Neural progenitor cell (in vitro differentiated cells): ENCODE measurements around the gene ANKRD60. TPM values are rescaled to one million over a fixed set of nuclear protein-coding genes. Genes with fewer than 3 reads are reported as not detected.

Experiments used
- DNase-seq: peaks from one replicate; pipeline ENCODE4 v3.0.0-alpha.2; 2016; ENCODE audit warnings: low spot score
- H2AFZ ChIP-seq: fragments of 200-600 bp; sonication (generic); replicated peaks from 2 replicates; pipeline ENCODE4 v1.6.1; 2016; ENCODE audit warnings: antibody characterized with exemption
- H3F3A ChIP-seq: fragments of 200-600 bp; sonication (generic); 2 replicates; pipeline ENCODE4 v1.6.1; 2016; ENCODE audit warnings: antibody characterized with exemption, low read depth
- H3K27ac ChIP-seq: fragments of 200-600 bp; sonication (generic); 2 replicates; pipeline ENCODE4 v1.5.1; 2016; ENCODE audit warnings: mild to moderate bottlenecking
- H3K27me3 ChIP-seq: fragments of 200-600 bp; sonication (generic); 2 replicates; pipeline ENCODE4 v1.6.1; 2016; ENCODE audit warnings: mild to moderate bottlenecking, moderate library complexity
- H3K36me3 ChIP-seq: fragments of 200-600 bp; sonication (generic); 2 replicates; pipeline ENCODE4 v1.5.1; 2016
- H3K4me1 ChIP-seq: fragments of 200-600 bp; sonication (generic); 2 replicates; pipeline ENCODE4 v1.6.1; 2016; ENCODE audit warnings: mixed run types
- H3K4me2 ChIP-seq: fragments of 200-600 bp; sonication (generic); 2 replicates; pipeline ENCODE4 v1.6.1; 2016
- H3K4me3 ChIP-seq: fragments of 200-600 bp; sonication (generic); 2 replicates; pipeline ENCODE4 v1.5.1; 2016
- H3K79me2 ChIP-seq: fragments of 200-600 bp; sonication (generic); 2 replicates; pipeline ENCODE4 v1.6.1; 2016; ENCODE audit warnings: low read depth
- H3K9ac ChIP-seq: fragments of 200-600 bp; sonication (generic); 2 replicates; pipeline ENCODE4 v1.6.1; 2016
- H3K9me3 ChIP-seq: fragments of 200-600 bp; sonication (generic); 2 replicates; pipeline ENCODE4 v1.5.1; 2016; ENCODE audit warnings: low read depth
- H4K20me1 ChIP-seq: fragments of 200-600 bp; sonication (generic); 2 replicates; pipeline ENCODE4 v1.6.1; 2016; ENCODE audit warnings: low read depth
- H3K27ac Mint-ChIP-seq: 3 replicates; pipeline ENCODE4 v1.8.0; 2021; ENCODE audit warnings: mixed read lengths
- H3K27me3 Mint-ChIP-seq: 2 replicates; pipeline ENCODE4 v1.8.0; 2022; ENCODE audit warnings: low read depth, mild to moderate bottlenecking, inconsistent platforms, moderate library complexity, mixed read lengths; ENCODE audit not compliant: insufficient read depth
- H3K36me3 Mint-ChIP-seq: 3 replicates; pipeline ENCODE4 v1.8.0; 2021; ENCODE audit warnings: mixed read lengths
- H3K4me1 Mint-ChIP-seq: 3 replicates; pipeline ENCODE4 v1.8.0; 2021; ENCODE audit warnings: mixed read lengths
- H3K4me3 Mint-ChIP-seq: 3 replicates; pipeline ENCODE4 v1.8.0; 2021; ENCODE audit warnings: mild to moderate bottlenecking, moderate library complexity, mixed read lengths
- H3K9me3 Mint-ChIP-seq: 3 replicates; pipeline ENCODE4 v1.8.0; 2020; ENCODE audit warnings: mixed read lengths
- CTCF ChIP-seq: fragments of 200-600 bp; sonication (generic); IDR thresholded peaks from 2 replicates; pipeline ENCODE4 v1.5.1; 2017; ENCODE audit warnings: antibody characterized with exemption, mild to moderate bottlenecking
- EZH2 ChIP-seq: fragments of 200-600 bp; sonication (generic); IDR thresholded peaks from 2 replicates; pipeline ENCODE4 v1.6.1; 2017; ENCODE audit warnings: antibody characterized with exemption, mild to moderate bottlenecking, moderate library complexity
- EZH2phosphoT487 ChIP-seq: fragments of 200-600 bp; sonication (generic); IDR thresholded peaks from 2 replicates; pipeline ENCODE4 v1.6.1; 2017; ENCODE audit warnings: antibody characterized with exemption
- total RNA-seq: library from RNA; depleted of rRNA; stranded (reverse); fragments of >200 nt; gene quantifications from 2 replicates; pipeline ENCODE4 v1.2.3, GENCODE V29; 2015; ENCODE audit warnings: low replicate concordance

Gene ANKRD60
- total RNA-seq, 1 donor from 2014 or later: not detected

GRCh38 chr20:58233881-58234528 lies 5.6 kb upstream of the ANKRD60 start:
- H3K4me1 Mint-ChIP-seq: peaks cover 18% of the 10 kb centered on the region
- no peaks in the 10 kb centered on the region for H3K79me2 ChIP-seq
- no peak overlapping the region for H3K4me2 ChIP-seq
- no peak overlapping the region for H3K27ac Mint-ChIP-seq
- peaks cover 9% of the 10 kb centered on the region for H3F3A ChIP-seq
- H3K4me1 ChIP-seq: peaks cover 8% of the 10 kb centered on the region
- TF ChIP-seq CTCF: peak; percentile 91
- no peak for TF ChIP-seq EZH2
- no peaks in the 10 kb centered on the region for H3K9me3 ChIP-seq
- H3K27ac ChIP-seq: no peak overlapping the region
- no peak overlapping the region for H2AFZ ChIP-seq
- no peak overlapping the region for H3K4me3 Mint-ChIP-seq
- peaks cover 3% of the 10 kb centered on the region for H3K36me3 Mint-ChIP-seq
- H3K9me3 Mint-ChIP-seq: no peaks in the 10 kb centered on the region
- peaks cover 44% of the 10 kb centered on the region for H3K27me3 ChIP-seq
- no peak overlapping the region for H3K9ac ChIP-seq
- H4K20me1 ChIP-seq: peaks cover 24% of the 10 kb centered on the region
- peaks cover 20% of the 10 kb centered on the region for H3K27me3 Mint-ChIP-seq
- no peak overlapping the region for H3K4me3 ChIP-seq
- peak; percentile 72 for DNase-seq
- H3K36me3 ChIP-seq: no peaks in the 10 kb centered on the region

GRCh38 chr20:58233393-58233792 lies 4.9 kb upstream of the ANKRD60 start:
- H3K27ac Mint-ChIP-seq: no peak overlapping the region
- Histone ChIP-seq H3K9me3 (no peaks in the 10 kb centered on the region), H3F3A (peaks cover 12% of the 10 kb centered on the region), H3K36me3 (no peaks in the 10 kb centered on the region), H3K27me3 (peaks cover 50% of the 10 kb centered on the region), H3K4me1 (peaks cover 8% of the 10 kb centered on the region), H2AFZ (no peak overlapping the region), H3K4me2 (no peak overlapping the region), H4K20me1 (peaks cover 24% of the 10 kb centered on the region), H3K79me2 (no peaks in the 10 kb centered on the region), H3K27ac (no peak overlapping the region), H3K4me3 (no peak overlapping the region), H3K9ac (no peak overlapping the region)
- H3K27me3 Mint-ChIP-seq: peaks cover 25% of the 10 kb centered on the region
- H3K36me3 Mint-ChIP-seq: peaks cover 3% of the 10 kb centered on the region
- H3K4me1 Mint-ChIP-seq: peaks cover 20% of the 10 kb centered on the region
- TF ChIP-seq EZH2 (no peak), EZH2phosphoT487 (no peak), CTCF (no peak)
- no peak overlapping the region for H3K4me3 Mint-ChIP-seq
- DNase-seq: no peak
- no peaks in the 10 kb centered on the region for H3K9me3 Mint-ChIP-seq

GRCh38 chr20:58231683-58232082 lies 3.2 kb upstream of the ANKRD60 start:
- no peak overlapping the region for H3K4me3 Mint-ChIP-seq
- Histone ChIP-seq H2AFZ (no peak overlapping the region), H3K4me3 (no peak overlapping the region), H3K4me2 (no peak overlapping the region), H4K20me1 (peaks cover 24% of the 10 kb centered on the region), H3F3A (peaks cover 6% of the 10 kb centered on the region), H3K4me1 (peaks cover 5% of the 10 kb centered on the region), H3K27me3 (peaks cover 63% of the 10 kb centered on the region), H3K9ac (no peak overlapping the region), H3K9me3 (no peaks in the 10 kb centered on the region), H3K36me3 (no peaks in the 10 kb centered on the region), H3K27ac (no peak overlapping the region), H3K79me2 (no peaks in the 10 kb centered on the region)
- peaks cover 39% of the 10 kb centered on the region for H3K27me3 Mint-ChIP-seq
- TF ChIP-seq EZH2phosphoT487 (no peak), EZH2 (no peak)
- H3K36me3 Mint-ChIP-seq: peaks cover 3% of the 10 kb centered on the region
- peaks cover 19% of the 10 kb centered on the region for H3K4me1 Mint-ChIP-seq
- H3K9me3 Mint-ChIP-seq: peaks cover 11% of the 10 kb centered on the region
- no peak overlapping the region for H3K27ac Mint-ChIP-seq
- DNase-seq: peak; percentile 61

GRCh38 chr20:58229198-58229798 lies 845 bp upstream of the ANKRD60 start:
- TF ChIP-seq EZH2: peak; percentile 75
- TF ChIP-seq EZH2phosphoT487: peak; percentile 35
- no peak for TF ChIP-seq CTCF
- peaks cover 3% of the 10 kb centered on the region for H3K4me1 ChIP-seq
- no peak overlapping the region for H3K27ac ChIP-seq
- H3K9ac ChIP-seq: no peak overlapping the region
- no peaks in the 10 kb centered on the region for H3K9me3 ChIP-seq
- no peak overlapping the region for H2AFZ ChIP-seq
- H3K4me3 ChIP-seq: peak overlapping the region; percentile 47
- H3K4me1 Mint-ChIP-seq: peaks cover 15% of the 10 kb centered on the region
- H4K20me1 ChIP-seq: peaks cover 21% of the 10 kb centered on the region
- DNase-seq: peak; percentile 18
- H3K79me2 ChIP-seq: no peaks in the 10 kb centered on the region
- peaks cover 6% of the 10 kb centered on the region for H3F3A ChIP-seq
- no peaks in the 10 kb centered on the region for H3K36me3 ChIP-seq
- no peak overlapping the region for H3K27ac Mint-ChIP-seq
- peaks cover 45% of the 10 kb centered on the region for H3K27me3 Mint-ChIP-seq
- peaks cover 3% of the 10 kb centered on the region for H3K36me3 Mint-ChIP-seq
- H3K4me2 ChIP-seq: peak overlapping the region; percentile 82
- H3K9me3 Mint-ChIP-seq: peaks cover 14% of the 10 kb centered on the region
- peaks cover 71% of the 10 kb centered on the region for H3K27me3 ChIP-seq
- H3K4me3 Mint-ChIP-seq: peak overlapping the region; percentile 83
